Measurements from ENCODE around the gene MRPL41.
"Not testable (repeated sequence)": the region's sequence is repeated elsewhere in the genome, so short reads cannot be mapped to it uniquely, and the experiment has no call there.

The MRPL41 gene

GRCh38 chr9:137553654-137554053 is 2.0 kb downstream of the MRPL41 start:
- DNase-seq (ENCODE audit: low read depth): not testable (repeated sequence)

- no peak for DNase-seq (ENCODE audit: low read depth)
Observed at GRCh38 chr9:137554349-137554748, 2.7 kb downstream of the MRPL41 start.

- no peak for DNase-seq (ENCODE audit: low read depth)
Observed at GRCh38 chr9:137555179-137555578, 3.5 kb downstream of the MRPL41 start.

- DNase-seq (ENCODE audit: low read depth): no peak
Observed at GRCh38 chr9:137556069-137556838, 4.6 kb downstream of the MRPL41 start.

GRCh38 chr9:137558127-137558526 is 6.4 kb downstream of the MRPL41 start:
- no peak for DNase-seq (ENCODE audit: low read depth)

GRCh38 chr9:137564134-137564533 is 12.5 kb downstream of the MRPL41 start:
- no peak for DNase-seq (ENCODE audit: low read depth)

- no peak for DNase-seq (ENCODE audit: low read depth)
Observed at GRCh38 chr9:137564817-137565411, 13.2 kb downstream of the MRPL41 start.

- not testable (repeated sequence) for DNase-seq (ENCODE audit: low read depth)
Observed at GRCh38 chr9:137568445-137568844, 16.8 kb downstream of the MRPL41 start.

GRCh38 chr9:137569609-137570203 is 18.0 kb downstream of the MRPL41 start:
- no peak for DNase-seq (ENCODE audit: low read depth)

GRCh38 chr9:137570566-137570965 is 18.9 kb downstream of the MRPL41 start:
- DNase-seq (ENCODE audit: low read depth): no peak

- DNase-seq (ENCODE audit: low read depth): no peak
Observed at GRCh38 chr9:137574192-137574591, 22.5 kb downstream of the MRPL41 start.

- no peak for DNase-seq (ENCODE audit: low read depth)
Observed at GRCh38 chr9:137575364-137575715, 23.7 kb downstream of the MRPL41 start.

GRCh38 chr9:137575716-137576411 is 24.2 kb downstream of the MRPL41 start:
- no peak for DNase-seq (ENCODE audit: low read depth)

- DNase-seq (ENCODE audit: low read depth): peak; percentile 86
Observed at GRCh38 chr9:137578518-137579258, 27.0 kb downstream of the MRPL41 start, which contains the start of gene DPH7. Gene DPH7 (minus strand): TSS chr9:137578925. CDS start chr9:137578777, 148 bp downstream.

GRCh38 chr9:137579259-137579604 is 27.6 kb downstream of the MRPL41 start:
- no peak for DNase-seq (ENCODE audit: low read depth)

GRCh38 chr9:137580209-137580953 is 28.7 kb downstream of the MRPL41 start:
- no peak for DNase-seq (ENCODE audit: low read depth)

GRCh38 chr9:137580954-137581322 is 29.3 kb downstream of the MRPL41 start:
- no peak for DNase-seq (ENCODE audit: low read depth)

- no peak for DNase-seq (ENCODE audit: low read depth)
Observed at GRCh38 chr9:137581361-137582285, 29.9 kb downstream of the MRPL41 start.

GRCh38 chr9:137582286-137582860 is 30.7 kb downstream of the MRPL41 start:
- no peak for DNase-seq (ENCODE audit: low read depth)

GRCh38 chr9:137583347-137583746 is 31.7 kb downstream of the MRPL41 start:
- DNase-seq (ENCODE audit: low read depth): no peak
